HUDEP-2 (cell line): ENCODE measurements around the gene C9orf85.
"Not testable (repeated sequence)": the region's sequence is repeated elsewhere in the genome, so short reads cannot be mapped to it uniquely, and the experiment has no call there.

Source experiments
- DNase-seq, 76 experiments: peaks; one replicate each; lab custom pipeline; 2025; ENCODE audit not compliant: unreplicated experiment in 76 of 76; lab: John Stamatoyannopoulos, UW

Gene C9orf85

GRCh38 chr9:71937070-71937625, 25.7 kb downstream of the C9orf85 start:
- no peak for DNase-seq

- no peak for DNase-seq
Measured at GRCh38 chr9:71937898-71938297, 26.5 kb downstream of the C9orf85 start.

DNA sequence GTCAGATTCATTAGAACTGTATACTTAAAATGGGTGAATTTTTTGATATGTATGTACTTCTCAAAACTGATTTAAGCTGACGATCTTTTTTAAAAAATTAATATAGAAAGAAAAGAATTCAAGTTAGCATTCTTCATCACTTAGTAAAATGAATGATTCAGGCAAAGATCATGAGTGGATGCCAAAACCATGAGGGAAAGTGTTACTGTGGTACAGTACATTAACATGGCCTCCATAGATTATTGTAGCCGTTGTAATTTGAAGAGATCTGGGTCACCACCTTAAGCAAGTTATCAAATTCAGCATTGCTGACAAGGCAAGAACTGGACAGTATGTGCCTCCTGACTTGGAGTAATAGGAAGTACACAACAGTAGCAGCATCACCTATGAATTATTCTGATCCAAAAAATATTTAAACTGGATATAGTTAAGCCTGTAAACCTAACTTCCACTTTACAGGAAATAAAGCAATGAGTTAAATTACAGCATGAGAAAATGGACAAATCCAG, 29.7 kb downstream of the C9orf85 start:
- DNase-seq: no peak

GRCh38 chr9:71941998-71942567, 30.6 kb downstream of the C9orf85 start:
- no peak for DNase-seq

DNA sequence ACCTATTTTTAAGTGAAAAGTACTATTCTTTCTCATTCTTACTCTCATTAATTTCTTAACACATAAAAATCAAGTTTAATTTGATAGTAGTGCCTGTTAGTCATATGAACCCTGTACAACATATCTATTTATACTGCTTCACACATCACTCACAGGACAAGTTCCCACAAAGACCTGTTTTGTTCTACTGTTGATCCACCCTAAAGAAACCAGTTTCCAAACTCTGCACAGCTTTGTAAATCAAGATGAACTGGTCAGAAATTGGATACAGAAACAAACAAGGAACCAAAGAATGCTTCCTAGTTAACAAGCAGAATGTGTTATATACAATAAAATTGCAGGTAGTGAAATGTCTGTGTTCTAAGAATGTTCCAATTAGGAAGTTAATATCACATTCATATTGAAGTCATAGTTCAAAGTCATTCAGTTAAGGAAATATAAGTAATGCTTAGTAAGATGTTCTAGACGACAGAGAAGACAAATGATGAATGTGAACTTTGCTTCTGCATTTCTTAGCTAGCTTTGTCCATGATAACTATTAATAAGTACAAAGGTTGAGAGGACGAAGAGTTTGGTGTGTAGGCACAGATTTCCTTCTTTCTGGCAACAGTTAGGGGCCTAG, 33.4 kb downstream of the C9orf85 start:
- no peak for DNase-seq

DNA sequence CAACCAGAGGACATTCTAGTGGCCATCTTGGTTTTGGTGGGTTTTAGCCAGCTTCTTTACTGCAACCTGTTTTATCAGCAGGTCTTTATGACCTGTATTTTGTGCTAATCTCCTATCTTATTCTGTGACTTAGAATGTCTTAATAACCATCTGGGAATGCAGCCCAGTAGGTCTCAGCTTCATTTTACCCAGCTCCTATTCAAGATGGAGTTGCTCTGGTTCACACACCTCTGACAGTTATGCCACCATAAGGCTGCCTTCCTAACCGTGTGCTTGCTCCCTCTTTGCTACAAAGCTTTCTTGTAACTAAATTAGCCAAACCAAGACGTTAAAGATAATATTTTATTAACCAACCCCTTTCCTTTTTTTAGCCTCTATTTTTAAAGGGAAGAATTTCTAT, 43.2 kb downstream of the C9orf85 start:
- not testable (repeated sequence) for DNase-seq

DNA sequence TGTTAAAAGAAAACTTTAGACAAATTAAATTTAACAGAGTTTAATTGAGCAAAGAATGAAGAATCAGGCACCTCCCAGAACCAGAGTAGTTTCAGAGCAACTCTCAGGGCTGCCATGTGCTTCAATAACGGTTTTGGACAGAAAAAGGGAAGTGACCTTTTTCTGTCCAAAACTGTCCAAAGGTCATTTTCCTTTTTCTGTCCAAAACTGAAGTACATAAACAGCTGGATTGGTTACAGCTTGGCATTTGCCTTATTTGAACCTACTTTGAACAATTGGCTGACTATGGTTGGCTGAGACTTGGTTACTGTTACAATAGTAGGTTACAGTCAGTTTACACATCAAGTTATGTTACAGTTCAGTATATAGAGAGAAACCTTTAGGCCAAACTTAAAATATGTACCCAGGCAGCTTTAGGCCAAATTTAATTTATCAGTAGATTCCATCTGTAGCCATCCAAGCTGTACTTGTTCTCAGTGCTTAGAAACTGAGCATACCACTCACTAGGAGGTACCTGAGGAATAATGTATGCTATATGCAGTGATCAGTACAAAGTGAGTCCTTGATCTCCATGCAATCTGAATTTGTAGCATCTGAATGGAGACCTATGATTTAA, 44.0 kb downstream of the C9orf85 start:
- no peak for DNase-seq

DNA sequence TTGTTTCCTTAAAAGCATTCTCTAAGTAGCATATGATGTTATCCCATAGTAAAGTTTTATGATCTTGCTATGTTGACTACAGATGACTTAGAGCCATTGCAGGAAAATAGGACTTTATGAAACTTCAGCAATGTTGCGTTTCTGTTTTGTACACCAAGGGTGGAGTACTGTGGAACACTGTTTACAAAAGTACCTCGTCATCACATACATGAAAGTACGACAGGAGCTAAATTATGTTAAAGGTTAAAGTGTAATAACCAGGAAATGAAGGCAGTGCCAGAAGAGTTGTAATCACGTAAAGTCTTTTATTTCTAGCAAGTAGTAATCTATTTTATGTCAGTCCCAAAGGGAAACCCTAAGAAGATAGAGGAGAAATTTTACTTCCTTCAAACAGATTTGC, 50.9 kb downstream of the C9orf85 start:
- no peak for DNase-seq

GRCh38 chr9:71963471-71963996, 52.1 kb downstream of the C9orf85 start:
- not testable (repeated sequence) for DNase-seq

DNA sequence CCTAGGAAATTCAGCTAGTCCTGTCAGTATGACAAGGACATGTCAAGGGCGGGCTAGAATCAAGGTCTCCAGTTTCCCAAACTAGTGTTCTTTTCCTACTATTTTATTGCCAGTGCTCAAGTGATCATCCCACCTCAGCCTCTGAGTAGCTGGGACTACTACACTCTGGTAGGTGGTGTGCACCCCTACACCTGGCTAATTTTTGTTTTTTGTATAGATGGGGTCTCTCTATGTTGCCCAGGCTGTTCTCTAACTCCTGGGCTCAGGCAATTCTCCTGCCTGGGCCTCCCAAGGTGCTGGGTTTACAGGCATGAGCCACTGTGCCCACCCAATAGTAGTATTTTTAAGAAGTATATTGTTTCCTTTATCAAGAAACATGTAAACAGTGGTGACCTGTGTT, 54.0 kb downstream of the C9orf85 start:
- DNase-seq: no peak

GRCh38 chr9:71966601-71967000, 55.2 kb downstream of the C9orf85 start:
- no peak for DNase-seq

DNA sequence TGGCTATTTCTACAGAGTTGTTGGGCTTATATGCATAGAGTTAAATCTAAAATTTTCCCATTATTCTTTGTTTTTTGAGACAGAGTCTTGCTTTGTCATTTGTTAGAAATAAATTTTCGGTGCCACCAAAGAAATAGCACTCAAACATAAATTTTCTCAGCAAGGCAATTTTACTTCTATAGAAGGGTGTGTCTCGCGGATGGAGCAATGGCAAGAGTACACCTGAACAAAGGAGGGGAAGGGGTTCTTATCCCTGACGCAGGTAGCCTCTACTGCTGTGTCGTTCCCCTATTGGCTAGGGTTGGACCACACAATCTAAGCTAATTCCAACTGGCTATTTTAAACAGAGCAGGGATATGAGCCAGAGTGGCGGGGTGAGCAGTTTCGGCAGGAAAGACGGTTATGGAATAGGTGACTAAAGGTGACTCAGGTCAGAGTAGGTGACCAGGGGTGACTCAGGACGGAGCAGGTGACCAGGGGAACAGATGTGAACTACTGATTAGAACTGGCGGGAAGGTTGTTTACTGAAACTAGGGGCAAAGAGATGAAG, 57.2 kb downstream of the C9orf85 start:
- no peak for DNase-seq

GRCh38 chr9:71975833-71976232, 64.4 kb downstream of the C9orf85 start:
- no peak for DNase-seq

DNA sequence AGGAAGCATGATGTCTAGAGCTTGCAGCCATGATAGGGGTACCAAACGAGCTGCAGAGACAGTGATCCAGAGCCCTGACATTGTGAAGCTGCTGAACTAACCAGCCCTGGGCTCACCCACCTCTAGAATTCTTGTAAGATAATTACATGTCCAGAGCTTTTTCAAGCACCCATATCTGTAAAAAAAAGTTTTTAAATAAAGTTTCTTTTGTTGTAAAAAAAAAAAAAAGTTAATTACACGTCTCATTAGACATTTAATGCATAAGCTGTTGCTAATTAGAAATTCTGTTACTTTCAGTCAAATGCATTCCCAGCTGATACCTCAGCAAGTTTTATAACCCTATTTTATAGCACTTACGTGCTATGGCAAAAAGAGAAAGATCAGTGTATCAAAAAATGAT, 65.6 kb downstream of the C9orf85 start:
- no peak for DNase-seq

GRCh38 chr9:71980266-71981190, 69.1 kb downstream of the C9orf85 start:
- DNase-seq: no peak

DNA sequence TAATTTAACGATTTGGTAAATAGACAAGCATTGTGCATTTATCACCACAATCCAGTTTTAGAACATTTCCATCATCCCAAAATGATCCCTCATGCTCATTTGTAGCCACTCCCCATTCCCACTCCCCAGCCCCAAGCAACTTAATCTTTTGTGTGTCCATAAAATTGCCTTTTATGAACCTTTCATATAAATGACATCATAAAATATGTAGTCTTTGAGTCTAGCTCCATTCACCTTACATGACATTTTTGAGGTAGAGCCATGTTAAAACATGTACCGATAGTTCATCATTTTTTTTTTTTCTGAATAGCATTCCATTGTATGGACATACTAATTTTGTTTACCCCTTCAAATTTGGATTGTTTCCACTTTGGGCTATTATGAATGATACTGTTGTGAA, 70.5 kb downstream of the C9orf85 start:
- no peak for DNase-seq

DNA sequence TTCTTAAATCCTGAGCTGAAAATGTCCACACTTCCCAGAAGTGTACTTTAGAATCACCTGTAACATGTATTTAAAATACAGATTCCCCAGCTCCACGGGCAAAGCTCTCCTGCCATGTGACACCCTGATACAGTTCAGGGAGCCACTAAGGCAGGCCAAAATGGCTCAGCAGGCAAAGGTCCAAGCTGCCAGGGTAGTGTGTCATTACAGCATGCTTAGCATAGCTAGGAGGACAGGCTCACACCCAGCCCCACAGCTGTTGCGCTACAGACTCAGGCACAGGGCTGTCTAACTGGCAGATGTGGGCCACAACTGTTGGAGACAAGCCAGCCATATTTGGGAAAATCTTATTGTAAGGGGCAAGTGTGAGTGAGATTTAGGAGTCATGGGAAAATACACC, 73.0 kb downstream of the C9orf85 start:
- no peak for DNase-seq

GRCh38 chr9:71984831-71985281, 73.4 kb downstream of the C9orf85 start:
- DNase-seq: no peak

GRCh38 chr9:71985297-71985911, 74.0 kb downstream of the C9orf85 start:
- DNase-seq: no peak

DNA sequence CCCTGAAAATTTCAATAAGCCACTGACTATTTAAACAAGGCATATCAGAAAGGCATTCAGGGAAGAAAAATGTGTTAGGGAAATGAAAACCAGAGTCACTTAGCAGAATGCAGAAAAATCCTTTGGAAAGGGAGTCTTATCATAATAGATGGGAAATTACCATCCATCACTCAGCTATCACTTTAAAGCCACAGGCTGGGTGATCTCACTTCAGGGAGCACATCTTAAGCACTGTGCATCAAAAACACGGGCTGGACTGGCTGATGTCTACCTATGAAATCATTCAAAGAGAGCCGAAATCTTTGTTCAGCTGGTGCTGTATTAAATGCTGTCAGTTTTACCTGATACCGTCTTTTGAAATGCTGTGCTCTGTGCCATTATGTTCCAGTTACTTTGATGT, 75.5 kb downstream of the C9orf85 start:
- DNase-seq: no peak
